ENCODE results near the gene GPANK1. TPM values are rescaled to one million over a fixed set of nuclear protein-coding genes. Genes with fewer than 3 reads are reported as not detected.

GPANK1 gene
- total RNA-seq, 1 experiment from 2014 or later, result 37.5 TPM

DNA sequence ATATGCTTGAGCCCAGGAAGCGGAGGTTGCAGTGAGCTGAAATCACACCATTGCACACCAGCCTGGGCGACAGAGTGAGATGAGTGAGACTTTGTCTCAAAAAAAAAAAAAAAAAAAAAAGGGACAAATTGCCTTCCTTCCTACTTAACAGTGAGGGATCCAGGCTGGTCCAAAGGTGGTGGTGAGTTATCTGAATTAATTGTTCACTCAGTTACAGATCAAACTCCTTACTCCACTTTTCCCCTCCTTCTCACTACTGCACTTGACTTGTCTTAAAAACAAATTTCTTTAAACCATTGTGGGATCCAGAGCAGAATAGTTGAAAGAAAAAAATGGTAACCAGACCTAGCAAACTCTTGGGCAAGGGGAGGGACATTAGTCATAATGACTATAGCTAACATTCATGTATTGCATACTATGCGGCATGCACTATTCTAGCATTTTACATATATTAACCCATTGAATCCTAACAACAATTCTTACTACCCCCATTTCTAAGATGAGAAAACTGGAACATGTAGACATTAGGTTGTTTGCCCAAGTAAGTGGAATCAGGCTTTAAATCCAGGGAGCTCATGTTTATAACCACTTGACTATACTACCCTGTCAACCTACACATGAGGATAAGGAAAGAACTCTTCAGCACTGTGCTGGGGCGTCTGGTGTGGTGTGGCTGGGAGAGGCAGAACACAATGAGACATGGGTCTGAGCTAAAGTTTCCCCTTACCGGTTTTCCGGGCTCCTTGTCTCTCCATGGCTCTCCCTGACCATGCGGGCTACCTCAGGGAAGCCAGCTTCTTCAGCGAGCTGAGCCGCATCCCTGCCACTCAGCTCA lies 1.5 kb downstream of the GPANK1 start:
- peak; percentile 27 for DNase-seq (ENCODE audit: low read depth)

DNA sequence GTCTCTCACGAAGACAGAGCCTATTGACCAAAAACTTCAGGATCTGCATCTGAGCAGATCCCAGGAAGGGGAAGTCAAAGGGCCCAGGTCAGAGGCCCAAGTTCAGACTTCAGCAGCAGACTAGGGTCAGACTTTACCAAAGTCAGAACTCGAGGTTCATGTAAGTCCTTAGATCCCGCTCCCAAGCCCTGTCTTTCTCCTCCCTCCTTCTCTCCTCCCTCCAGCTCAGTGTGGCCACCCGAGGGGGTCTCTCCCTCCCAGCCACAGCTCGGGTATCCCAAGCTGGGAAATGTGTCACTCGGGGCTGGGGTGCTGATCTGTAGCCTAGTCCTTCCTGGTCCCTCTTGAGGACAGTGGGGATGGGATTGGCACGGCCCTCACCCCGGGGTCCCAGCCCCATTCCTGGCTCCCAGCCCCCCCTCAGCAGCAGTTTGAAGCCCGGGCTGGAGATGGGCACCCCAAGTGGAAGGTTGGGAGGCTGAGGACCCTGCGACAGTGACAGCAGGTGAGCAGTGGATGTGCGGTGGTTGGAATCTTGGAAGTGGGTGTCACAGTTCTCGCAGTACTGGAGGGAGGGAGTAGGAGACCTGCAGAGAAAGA lies 2.6 kb downstream of the GPANK1 start:
- DNase-seq (ENCODE audit: low read depth), result no peak

DNA sequence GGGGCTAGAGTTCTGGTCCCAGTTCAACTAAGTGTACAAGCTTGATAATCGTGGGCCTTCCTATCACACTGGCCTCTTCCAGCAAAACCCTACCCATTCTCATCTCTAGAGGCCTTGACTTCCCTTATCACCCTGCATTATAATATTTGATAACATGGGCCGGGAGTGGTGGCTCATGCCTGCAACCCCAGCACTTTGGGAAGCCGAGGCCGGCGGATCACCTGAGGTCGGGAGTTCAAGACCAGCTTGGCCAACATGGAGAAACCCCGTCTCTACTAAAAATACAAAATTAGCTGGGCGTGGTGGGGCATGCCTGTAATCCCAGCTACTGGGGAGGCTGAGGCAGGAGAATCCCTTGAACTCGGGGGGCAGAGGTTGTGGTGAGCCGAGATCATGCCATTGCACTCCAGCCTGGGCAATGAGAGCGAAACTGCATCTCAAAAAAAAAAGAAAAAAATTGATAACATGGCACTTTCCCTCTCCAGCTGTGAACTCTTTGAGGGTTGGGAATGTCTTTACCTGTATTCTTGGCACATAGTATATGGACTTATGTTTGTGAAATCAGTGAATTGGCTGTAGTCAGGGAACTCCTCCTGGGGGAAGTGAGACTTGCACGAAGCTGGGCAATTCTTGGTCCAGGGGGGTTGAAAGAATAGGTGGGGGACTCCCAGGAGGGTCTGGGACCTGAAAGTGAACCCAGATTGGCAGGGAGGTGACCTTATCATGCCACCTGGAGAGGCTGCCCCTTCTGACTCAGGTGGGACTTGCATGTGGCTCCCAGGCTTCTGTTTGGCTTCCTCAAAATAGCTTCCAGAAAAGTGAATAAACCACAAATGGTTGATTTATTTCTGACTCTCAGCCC lies 3.3 kb downstream of the GPANK1 start:
- DNase-seq (ENCODE audit: low read depth), result no peak

GRCh38 chr6:31660381-31661261 lies 4.2 kb downstream of the GPANK1 start, which contains the start of gene C6orf47:
Gene C6orf47 (minus strand): TSS chr6:31660778. CDS start chr6:31659947, 831 bp downstream.
- DNase-seq (ENCODE audit: low read depth), result peak; percentile 80

- no peak for DNase-seq (ENCODE audit: low read depth)
Measured at GRCh38 chr6:31659649-31660380, 5.0 kb downstream of the GPANK1 start.

DNA sequence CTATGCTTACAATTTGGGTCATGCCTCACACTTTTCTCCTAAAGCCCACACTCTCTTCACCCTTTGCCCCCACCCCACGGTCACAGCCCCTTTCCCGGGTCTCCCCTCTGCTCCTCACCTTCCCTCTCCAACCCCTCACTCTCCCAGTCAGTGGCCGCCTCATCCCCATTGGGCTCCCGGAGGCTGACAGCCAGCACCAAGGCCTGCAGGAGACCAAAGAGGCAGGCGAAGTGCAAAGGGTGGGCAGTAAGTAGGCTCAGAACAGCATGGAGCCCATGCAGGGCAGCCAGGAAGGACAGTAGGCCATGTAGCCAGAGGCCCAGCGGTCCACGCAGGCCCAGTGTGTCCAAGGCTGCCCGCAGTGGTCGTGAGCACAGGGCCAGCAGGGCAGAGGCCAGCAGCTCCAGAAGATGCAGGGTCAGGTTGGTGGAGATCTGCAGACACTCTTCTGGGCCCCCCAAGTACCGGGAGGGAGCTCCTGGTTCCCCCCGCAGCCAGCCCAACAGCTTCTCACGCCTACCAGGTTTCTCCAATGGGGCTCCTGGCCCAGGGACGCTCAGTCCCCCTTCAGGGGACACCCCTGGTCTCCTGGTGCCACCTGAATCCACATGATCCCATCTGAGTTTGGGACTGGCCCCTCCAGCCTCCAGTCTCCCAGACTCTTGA lies 5.7 kb downstream of the GPANK1 start:
- DNase-seq (ENCODE audit: low read depth), result no peak

DNA sequence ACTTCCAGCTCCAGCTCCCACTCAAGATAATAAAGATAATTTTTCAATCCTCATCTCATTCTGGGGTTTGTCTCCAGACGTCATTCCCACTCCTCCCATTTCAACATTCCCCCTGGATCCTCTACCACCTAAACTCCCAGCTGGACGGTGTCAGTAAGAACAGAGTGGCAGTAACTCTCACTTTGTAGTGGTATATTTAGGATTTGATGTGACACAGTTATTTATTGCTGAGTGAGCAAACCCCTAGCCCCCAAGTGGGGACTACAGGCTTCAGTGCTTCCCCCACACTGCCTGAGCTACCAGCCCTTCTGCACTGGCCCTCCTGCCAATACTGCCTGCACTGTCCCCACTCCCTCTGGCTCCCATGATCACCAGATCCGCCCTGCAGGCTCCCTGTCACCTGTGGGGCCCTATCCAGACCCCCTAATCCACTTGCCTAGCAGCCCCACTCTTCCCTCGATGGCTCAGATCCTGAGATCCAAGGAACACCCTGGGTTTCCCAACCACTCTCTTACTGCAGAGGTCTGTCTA lies 6.6 kb downstream of the GPANK1 start:
- no peak for DNase-seq (ENCODE audit: low read depth)

DNA sequence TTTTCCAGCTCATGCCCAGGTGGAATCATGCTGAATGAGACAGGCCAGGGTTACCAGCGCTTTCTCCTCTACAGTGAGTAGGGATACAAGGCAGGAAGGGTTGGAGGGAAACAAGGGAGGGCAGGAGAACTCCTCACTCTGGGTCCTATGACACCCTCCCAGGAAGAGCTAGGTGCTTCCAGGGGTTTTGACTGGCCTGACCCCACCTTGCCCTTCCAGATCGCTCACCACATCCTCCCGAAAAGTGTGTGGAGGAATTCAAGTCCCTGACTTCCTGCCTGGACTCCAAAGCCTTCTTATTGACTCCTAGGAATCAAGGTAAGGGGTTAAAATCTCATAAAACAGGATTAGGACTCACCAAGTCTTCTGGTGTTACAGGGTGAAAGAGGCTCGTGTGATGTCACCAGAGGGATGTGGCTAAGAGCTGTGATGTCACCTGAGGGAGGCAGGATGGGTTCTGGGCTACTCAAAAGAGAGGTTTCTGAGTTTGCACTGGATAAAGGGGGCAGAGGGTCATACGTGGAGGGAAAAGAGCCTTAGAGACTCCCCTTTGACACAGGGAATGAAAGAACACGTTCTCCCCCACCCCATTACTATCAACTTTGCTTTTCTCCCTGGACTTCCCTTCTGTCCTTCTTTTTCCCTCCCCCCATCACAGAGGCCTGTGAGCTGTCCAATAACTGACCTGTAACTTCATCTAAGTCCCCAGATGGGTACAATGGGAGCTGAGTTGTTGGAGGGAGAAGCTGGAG lies 7.2 kb downstream of the GPANK1 start:
- DNase-seq (ENCODE audit: low read depth), result peak; percentile 24

- DNase-seq (ENCODE audit: low read depth), result no peak
Measured at GRCh38 chr6:31655349-31656237, 9.2 kb downstream of the GPANK1 start, which contains the start of gene APOM. Gene APOM (plus strand): TSS chr6:31655894. CDS start chr6:31655967, 73 bp downstream.

DNA sequence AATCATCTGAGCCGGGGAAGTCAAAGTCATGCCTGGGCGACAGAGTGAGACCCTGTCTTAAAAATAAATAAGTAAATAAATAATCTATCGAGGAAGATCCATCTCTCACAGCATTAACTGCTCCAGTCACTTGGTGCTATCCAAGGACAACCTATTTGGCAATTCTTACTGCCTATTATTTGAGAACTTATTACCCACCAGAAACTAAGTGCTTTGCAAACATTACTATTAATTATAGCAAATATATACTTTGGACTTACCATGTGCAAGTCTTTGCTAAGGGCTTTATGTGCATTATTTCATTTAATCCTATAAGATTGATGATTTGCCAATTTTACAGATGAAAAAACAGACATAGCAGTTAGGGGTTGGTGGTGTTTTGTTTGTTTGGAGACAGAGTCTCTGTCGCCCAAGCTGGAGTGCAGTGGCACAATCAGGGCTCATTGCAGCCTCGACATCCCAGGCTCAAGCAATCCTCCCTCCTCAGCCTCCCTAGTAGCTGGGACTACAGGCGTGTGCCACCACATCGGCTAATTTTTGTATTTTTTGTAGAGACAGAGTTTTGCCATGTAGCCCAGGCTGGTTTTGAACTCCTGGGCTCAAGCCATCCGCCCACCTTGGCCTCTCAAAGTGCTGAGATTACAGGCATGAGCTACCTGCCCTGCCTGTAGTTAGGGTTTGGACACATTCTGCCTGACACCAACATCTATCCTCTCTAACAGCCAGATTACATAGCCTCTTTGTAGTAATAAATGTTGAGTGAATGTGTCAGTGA lies 10.0 kb downstream of the GPANK1 start:
- DNase-seq (ENCODE audit: low read depth), result no peak

GRCh38 chr6:31652925-31653724 lies 11.7 kb downstream of the GPANK1 start:
- peak; percentile 92 for DNase-seq (ENCODE audit: low read depth)

GRCh38 chr6:31651602-31652191 lies 13.1 kb downstream of the GPANK1 start:
- no peak for DNase-seq (ENCODE audit: low read depth)

- DNase-seq (ENCODE audit: low read depth), result no peak
Measured at GRCh38 chr6:31645325-31645724, 19.5 kb downstream of the GPANK1 start.

- DNase-seq (ENCODE audit: low read depth), result no peak
Measured at GRCh38 chr6:31643818-31644454, 20.9 kb downstream of the GPANK1 start.

All from HT1080 (cell line).